Activated B cell treated with CpG ODN at 0.5 μM for 24 hours (primary cell): ENCODE results near the gene CMTM2. TPM values are rescaled to one million over a fixed set of nuclear protein-coding genes. Genes with fewer than 3 reads are reported as not detected.
A peak's percentile ranks its signal among the peaks of the same experiment; 100 is the strongest.

ENCODE experiments used
- ATAC-seq: fragments of 200-7000 bp; cut with Tn5 transposase; one replicate; pipeline ENCODE4 v1.10.0; 2021; ENCODE audit warnings: low read depth, mild to moderate bottlenecking, moderate library complexity
- CTCF ChIA-PET: fragments of 350-600 bp; sonication (Branson Sonifier 250); formaldehyde crosslinking; loops from one replicate; lab custom pipeline; 2021; ENCODE audit warnings: antibody characterized with exemption; lab: Charles Lee
- POLR2A ChIA-PET: fragments of 350-600 bp; sonication (Branson Sonifier 250); formaldehyde crosslinking; loops from one replicate; lab custom pipeline; 2021; ENCODE audit warnings: antibody characterized with exemption; lab: Charles Lee
- DNase-seq: peaks from one replicate; pipeline ENCODE4 v3.0.0; 2022
- H3K27ac Mint-ChIP-seq: one replicate; pipeline ENCODE4 v1.8.0; 2020; ENCODE audit warnings: mixed read lengths
- H3K27me3 Mint-ChIP-seq: one replicate; pipeline ENCODE4 v1.8.0; 2021; ENCODE audit warnings: mixed read lengths
- H3K36me3 Mint-ChIP-seq: one replicate; pipeline ENCODE4 v1.8.0; 2021; ENCODE audit warnings: low read depth, mixed read lengths
- H3K4me1 Mint-ChIP-seq: one replicate; pipeline ENCODE4 v1.8.0; 2021; ENCODE audit warnings: mixed read lengths
- H3K4me3 Mint-ChIP-seq: one replicate; pipeline ENCODE4 v1.8.0; 2020; ENCODE audit warnings: mild to moderate bottlenecking, mixed read lengths
- H3K9me3 Mint-ChIP-seq: one replicate; pipeline ENCODE4 v1.8.0; 2020; ENCODE audit warnings: mixed read lengths
- intact Hi-C: fragments of 100-400 bp; cut with micrococcal nuclease; formaldehyde crosslinking; loops from one replicate; pipeline ENCODE4 v1.15.1; 2024
- total RNA-seq: library from RNA; stranded (reverse); gene quantifications from 2 replicates; pipeline ENCODE4 v1.2.3, GENCODE V29; 2022
- TF ChIP-seq, protein P1 (sequence below): fragments of 200-600 bp; IDR thresholded peaks from one replicate; pipeline ENCODE4 v1.8.0; 2022; ENCODE audit warnings: antibody characterized with exemption, mild to moderate bottlenecking

CMTM2 gene
- total RNA-seq, 1 donor from 2014 or later: not detected

DNA sequence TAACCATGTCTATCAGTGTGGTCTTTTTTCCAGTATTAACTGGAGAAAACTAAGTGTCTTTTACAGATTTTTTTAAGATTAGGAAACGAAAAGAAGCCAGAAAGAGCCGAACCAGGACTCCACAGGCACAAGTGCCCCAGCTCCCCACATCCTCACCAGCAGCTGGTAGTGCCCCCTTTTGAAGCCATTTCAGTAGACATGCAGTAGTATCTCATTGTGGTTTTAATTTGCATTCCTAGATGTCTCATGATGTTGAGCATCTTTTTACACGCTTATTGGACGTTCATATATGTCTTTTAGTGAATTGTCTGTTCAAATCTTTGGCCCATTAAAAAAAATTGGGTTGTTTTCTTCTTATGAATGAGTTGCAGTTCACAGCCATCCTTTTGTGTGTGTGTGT lies 20.5 kb downstream of the CMTM2 start:
- DNase-seq (no peak), ATAC-seq (no peak)
- peaks cover 5% of the 10 kb centered on the region for H3K9me3 Mint-ChIP-seq
- peaks cover 25% of the 10 kb centered on the region for H3K27me3 Mint-ChIP-seq
- no peak overlapping the region for H3K27ac Mint-ChIP-seq
- intact Hi-C loops: loop anchor here (10.0 kb wide), 1 partner anchor 125 kb away; no protein-coding TSS in a partner anchor
- TF ChIP-seq, protein P1, sequence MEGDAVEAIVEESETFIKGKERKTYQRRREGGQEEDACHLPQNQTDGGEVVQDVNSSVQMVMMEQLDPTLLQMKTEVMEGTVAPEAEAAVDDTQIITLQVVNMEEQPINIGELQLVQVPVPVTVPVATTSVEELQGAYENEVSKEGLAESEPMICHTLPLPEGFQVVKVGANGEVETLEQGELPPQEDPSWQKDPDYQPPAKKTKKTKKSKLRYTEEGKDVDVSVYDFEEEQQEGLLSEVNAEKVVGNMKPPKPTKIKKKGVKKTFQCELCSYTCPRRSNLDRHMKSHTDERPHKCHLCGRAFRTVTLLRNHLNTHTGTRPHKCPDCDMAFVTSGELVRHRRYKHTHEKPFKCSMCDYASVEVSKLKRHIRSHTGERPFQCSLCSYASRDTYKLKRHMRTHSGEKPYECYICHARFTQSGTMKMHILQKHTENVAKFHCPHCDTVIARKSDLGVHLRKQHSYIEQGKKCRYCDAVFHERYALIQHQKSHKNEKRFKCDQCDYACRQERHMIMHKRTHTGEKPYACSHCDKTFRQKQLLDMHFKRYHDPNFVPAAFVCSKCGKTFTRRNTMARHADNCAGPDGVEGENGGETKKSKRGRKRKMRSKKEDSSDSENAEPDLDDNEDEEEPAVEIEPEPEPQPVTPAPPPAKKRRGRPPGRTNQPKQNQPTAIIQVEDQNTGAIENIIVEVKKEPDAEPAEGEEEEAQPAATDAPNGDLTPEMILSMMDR: no peak
- CTCF ChIA-PET: no interaction called here
- no peaks in the 10 kb centered on the region for H3K36me3 Mint-ChIP-seq
- POLR2A ChIA-PET: no interaction called here
- H3K4me3 Mint-ChIP-seq: no peak overlapping the region
- peaks cover 17% of the 10 kb centered on the region for H3K4me1 Mint-ChIP-seq

DNA sequence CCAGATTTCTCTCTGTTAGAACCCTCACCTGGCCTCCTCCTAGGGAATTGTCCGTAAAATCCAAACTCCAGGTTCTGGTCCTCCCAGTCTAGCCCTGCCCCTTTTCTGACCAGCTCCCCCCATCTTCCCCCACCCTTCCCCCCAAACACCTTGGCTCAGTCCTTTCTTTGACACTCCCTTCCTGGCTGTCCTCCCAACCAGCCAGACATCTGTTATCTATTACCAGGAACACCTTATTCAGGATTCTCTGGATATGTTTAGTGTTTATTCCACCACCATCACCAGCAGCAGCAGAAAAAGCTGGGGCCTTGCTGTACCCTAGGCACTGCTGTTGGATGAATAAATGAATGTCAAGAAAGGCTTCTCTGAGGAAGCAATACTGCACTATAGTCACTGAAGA lies 21.2 kb downstream of the CMTM2 start:
- DNase-seq: no peak
- TF ChIP-seq, protein P1: no peak
- Mint-ChIP-seq H3K9me3 (peaks cover 5% of the 10 kb centered on the region), H3K4me1 (peaks cover 13% of the 10 kb centered on the region), H3K27ac (no peak overlapping the region), H3K4me3 (no peak overlapping the region), H3K27me3 (peaks cover 25% of the 10 kb centered on the region), H3K36me3 (no peaks in the 10 kb centered on the region)
- ChIA-PET POLR2A (interaction anchor here (0.7 to 1.0 kb wide), 2 partner anchors 14 to 48 kb away, joined by 3 to 6 read pairs; partner anchors contain the start of gene CKLF), CTCF (no interaction called here)
- ATAC-seq: no peak
- intact Hi-C loops: loop anchor here (10.0 kb wide), 1 partner anchor 124 kb away; no protein-coding TSS in a partner anchor

DNA sequence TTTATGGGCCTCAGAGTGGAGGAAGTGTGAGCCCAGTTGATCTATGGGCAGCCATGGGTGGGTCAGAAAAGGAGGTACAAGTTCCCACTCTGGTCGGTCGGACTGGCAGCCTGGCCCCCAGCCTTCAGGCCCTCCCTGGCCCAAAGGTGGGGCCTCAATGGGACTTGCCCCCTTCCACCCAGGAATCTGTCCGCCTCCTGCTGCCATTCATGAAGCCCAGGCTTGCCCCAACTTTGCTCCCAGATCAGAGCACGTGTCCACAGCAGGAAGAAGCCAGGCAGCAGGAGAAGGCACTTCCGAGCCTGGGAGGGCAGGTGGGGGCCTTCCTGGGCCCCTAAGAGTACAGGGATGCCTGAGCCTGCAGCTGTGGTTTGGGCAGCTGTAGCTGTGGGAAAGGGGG lies 22.2 kb downstream of the CMTM2 start:
- Mint-ChIP-seq H3K36me3 (no peaks in the 10 kb centered on the region), H3K27me3 (peaks cover 30% of the 10 kb centered on the region), H3K4me3 (no peak overlapping the region), H3K4me1 (peaks cover 23% of the 10 kb centered on the region), H3K9me3 (peaks cover 5% of the 10 kb centered on the region), H3K27ac (no peak overlapping the region)
- CTCF ChIA-PET: no interaction called here
- intact Hi-C loops: loop anchor here (10.0 kb wide), 1 partner anchor 123 kb away; no protein-coding TSS in a partner anchor
- ATAC-seq (no peak), DNase-seq (no peak)
- TF ChIP-seq, protein P1: no peak
- POLR2A ChIA-PET: interaction anchor here (1.0 kb wide), 1 partner anchor 49 kb away, joined by 6 read pairs; the partner anchor contains the start of gene CKLF

DNA sequence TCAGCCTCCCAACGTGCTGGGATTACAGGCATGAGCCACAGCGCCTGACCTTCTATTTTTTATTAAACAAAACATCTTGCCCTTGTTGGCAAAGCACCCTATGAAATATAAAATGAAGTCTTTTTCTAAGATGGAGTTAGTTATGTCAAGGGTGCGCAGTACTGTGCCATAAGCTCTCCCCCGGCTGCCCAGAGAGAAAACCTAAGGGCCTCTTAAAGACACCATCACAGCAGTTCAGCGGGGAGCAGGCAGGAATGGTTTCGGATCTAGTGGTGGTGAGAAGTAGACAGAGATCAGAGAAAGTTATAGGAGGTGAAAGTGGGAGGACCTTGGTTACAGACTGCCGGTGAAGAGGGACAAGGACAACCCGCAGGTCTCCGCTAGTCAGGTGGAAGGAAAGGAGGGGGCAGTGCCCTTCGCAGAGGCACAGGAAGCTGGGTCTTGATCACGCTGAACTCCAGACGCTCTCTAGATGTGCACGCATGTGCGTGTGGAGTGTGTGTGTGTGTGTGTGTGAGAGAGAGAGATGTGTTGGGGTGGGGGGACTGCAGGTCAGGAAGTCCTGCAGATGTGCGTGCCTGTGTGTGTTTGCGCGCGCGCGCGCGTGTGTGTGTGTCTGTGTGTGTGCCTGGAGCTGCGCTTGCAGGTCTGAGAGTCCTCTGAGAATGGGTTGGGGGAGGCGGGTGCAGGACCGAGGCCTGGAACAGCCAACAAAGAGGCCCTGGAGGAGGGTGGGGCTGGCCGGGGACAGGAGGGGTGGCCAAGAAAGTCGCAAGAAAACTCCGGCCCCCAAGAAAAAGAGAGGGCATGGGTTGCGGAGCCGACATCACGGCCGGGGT lies 24.5 kb downstream of the CMTM2 start:
- H3K4me3 Mint-ChIP-seq: peak overlapping the region; percentile 84
- peak overlapping the region; percentile 7 for H3K27ac Mint-ChIP-seq
- H3K9me3 Mint-ChIP-seq: peaks cover 5% of the 10 kb centered on the region
- H3K36me3 Mint-ChIP-seq: no peaks in the 10 kb centered on the region
- H3K4me1 Mint-ChIP-seq: peaks cover 40% of the 10 kb centered on the region
- CTCF ChIA-PET: interaction anchor here (0.7 kb wide), 2 partner anchors 41 to 92 kb away, joined by 3 to 6 read pairs; no protein-coding TSS in a partner anchor
- TF ChIP-seq, protein P1: no peak
- POLR2A ChIA-PET: interaction anchor here (0.6 to 2.2 kb wide), 7 partner anchors 9 to 82 kb away, joined by 3 to 19 read pairs (median 3); partner anchors contain the start of genes CKLF and TK2
- intact Hi-C loops: loop anchor here (1.0 to 10.0 kb wide), 9 partner anchors 13 to 197 kb away; partner anchors contain the start of gene DYNC1LI2
- ATAC-seq (peak; percentile 29), DNase-seq (peak; percentile 41)
- H3K27me3 Mint-ChIP-seq: peaks cover 23% of the 10 kb centered on the region
